K562 (cell line): ENCODE results near the gene KIAA2012.

Source experiments
- SREBF2 ChIP-seq: sonication (generic); formaldehyde crosslinking; IDR thresholded peaks from 2 replicates; pipeline ENCODE4 v1.4.0; 2020; ENCODE audit warnings: mild to moderate bottlenecking, missing genetic modification reagents
- TF ChIP-seq, protein P1 (sequence below): IDR thresholded peaks from 3 replicates; pipeline ENCODE4 v1.6.1; 2011; ENCODE audit warnings: borderline replicate concordance, mild to moderate bottlenecking, moderate library complexity; ENCODE audit not compliant: insufficient read length; ENCODE audit errors: extremely low read depth

DNA sequence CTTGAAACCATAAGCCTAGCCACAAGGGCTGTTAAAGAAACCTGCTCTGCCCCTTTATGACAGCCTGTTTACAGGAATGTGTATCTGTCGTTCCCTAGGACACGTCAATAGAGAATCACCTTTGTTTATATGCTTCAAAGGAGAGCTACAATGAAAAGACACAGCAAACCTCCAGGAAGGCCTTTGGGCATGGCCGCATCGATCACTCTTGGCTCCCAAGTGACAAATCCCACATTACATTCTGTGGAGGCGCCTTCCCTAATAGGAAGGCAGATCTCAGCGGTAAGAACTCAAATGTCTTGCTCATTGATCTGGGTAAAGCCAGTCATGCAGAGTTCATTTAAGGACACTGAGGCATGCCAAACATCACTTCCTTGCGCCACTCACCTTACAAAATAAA, 26.5 kb downstream of the KIAA2012 start:
- TF ChIP-seq SREBF2 (CRISPR knock-in tag), result no peak
- TF ChIP-seq, protein P1, sequence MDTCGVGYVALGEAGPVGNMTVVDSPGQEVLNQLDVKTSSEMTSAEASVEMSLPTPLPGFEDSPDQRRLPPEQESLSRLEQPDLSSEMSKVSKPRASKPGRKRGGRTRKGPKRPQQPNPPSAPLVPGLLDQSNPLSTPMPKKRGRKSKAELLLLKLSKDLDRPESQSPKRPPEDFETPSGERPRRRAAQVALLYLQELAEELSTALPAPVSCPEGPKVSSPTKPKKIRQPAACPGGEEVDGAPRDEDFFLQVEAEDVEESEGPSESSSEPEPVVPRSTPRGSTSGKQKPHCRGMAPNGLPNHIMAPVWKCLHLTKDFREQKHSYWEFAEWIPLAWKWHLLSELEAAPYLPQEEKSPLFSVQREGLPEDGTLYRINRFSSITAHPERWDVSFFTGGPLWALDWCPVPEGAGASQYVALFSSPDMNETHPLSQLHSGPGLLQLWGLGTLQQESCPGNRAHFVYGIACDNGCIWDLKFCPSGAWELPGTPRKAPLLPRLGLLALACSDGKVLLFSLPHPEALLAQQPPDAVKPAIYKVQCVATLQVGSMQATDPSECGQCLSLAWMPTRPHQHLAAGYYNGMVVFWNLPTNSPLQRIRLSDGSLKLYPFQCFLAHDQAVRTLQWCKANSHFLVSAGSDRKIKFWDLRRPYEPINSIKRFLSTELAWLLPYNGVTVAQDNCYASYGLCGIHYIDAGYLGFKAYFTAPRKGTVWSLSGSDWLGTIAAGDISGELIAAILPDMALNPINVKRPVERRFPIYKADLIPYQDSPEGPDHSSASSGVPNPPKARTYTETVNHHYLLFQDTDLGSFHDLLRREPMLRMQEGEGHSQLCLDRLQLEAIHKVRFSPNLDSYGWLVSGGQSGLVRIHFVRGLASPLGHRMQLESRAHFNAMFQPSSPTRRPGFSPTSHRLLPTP, result no peak
